Esophagus muscularis mucosa (tissue), 3 donors: ENCODE data around the gene CWH43.

Experiments
- POLR2A ChIP-seq: fragments of 450-650 bp; IDR thresholded peaks from one replicate; pipeline ENCODE4 v1.6.1; 2017; ENCODE audit warnings: antibody characterized with exemption, moderate library complexity, mild to moderate bottlenecking, low read depth
- POLR2AphosphoS5 ChIP-seq, 2 donors: sonication (generic); formaldehyde crosslinking; IDR thresholded peaks; one replicate each; pipeline ENCODE4 v1.6.1; 2017; ENCODE audit warnings: antibody characterized with exemption in 2 of 2
- TF ChIP-seq, protein P1 (sequence below), 3 experiments: fragments of 200-600 bp in 2 of 3; fragments of 450-650 bp in 1 of 3; sonication (generic) in 2 of 3; IDR thresholded peaks; one replicate each; pipeline ENCODE4 v1.5.1; 2017 to 2019; ENCODE audit warnings: antibody characterized with exemption in 3 of 3, mild to moderate bottlenecking in 2 of 3, moderate library complexity in 1 of 3

GRCh38 chr4:48947731-48948130, 38.3 kb upstream of the CWH43 start:
- TF ChIP-seq, protein P1, sequence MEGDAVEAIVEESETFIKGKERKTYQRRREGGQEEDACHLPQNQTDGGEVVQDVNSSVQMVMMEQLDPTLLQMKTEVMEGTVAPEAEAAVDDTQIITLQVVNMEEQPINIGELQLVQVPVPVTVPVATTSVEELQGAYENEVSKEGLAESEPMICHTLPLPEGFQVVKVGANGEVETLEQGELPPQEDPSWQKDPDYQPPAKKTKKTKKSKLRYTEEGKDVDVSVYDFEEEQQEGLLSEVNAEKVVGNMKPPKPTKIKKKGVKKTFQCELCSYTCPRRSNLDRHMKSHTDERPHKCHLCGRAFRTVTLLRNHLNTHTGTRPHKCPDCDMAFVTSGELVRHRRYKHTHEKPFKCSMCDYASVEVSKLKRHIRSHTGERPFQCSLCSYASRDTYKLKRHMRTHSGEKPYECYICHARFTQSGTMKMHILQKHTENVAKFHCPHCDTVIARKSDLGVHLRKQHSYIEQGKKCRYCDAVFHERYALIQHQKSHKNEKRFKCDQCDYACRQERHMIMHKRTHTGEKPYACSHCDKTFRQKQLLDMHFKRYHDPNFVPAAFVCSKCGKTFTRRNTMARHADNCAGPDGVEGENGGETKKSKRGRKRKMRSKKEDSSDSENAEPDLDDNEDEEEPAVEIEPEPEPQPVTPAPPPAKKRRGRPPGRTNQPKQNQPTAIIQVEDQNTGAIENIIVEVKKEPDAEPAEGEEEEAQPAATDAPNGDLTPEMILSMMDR (IDR thresholded peaks at IDR 0.05) = no peak
- TF ChIP-seq POLR2AphosphoS5 (IDR thresholded peaks at IDR 0.05) (no peak), POLR2A (no peak)
